Effector memory CD4-positive, alpha-beta T cell (primary cell): Measurements from ENCODE around the gene RALGAPA2.

Experiments
- DNase-seq, 3 donors: peaks; one replicate each; pipeline ENCODE4 v3.0.0-alpha.2; 2020
- H3K27ac ChIP-seq: 2 replicates; pipeline ENCODE4 v1.7.0; 2013; ENCODE audit warnings: mild to moderate bottlenecking, low read length, moderate library complexity; ENCODE audit not compliant: insufficient read depth, poor library complexity, severe bottlenecking
- H3K27me3 ChIP-seq: replicated peaks from 2 replicates; pipeline ENCODE4 v1.7.0; 2013; ENCODE audit warnings: mild to moderate bottlenecking, low read length; ENCODE audit not compliant: insufficient read depth, control insufficient read depth, poor library complexity, severe bottlenecking
- H3K36me3 ChIP-seq: 2 replicates; pipeline ENCODE4 v1.7.0; 2013; ENCODE audit warnings: mild to moderate bottlenecking, low read length, moderate library complexity; ENCODE audit not compliant: control insufficient read depth, insufficient read depth
- H3K4me1 ChIP-seq: 2 replicates; pipeline ENCODE4 v1.7.0; 2013; ENCODE audit warnings: low read length, mild to moderate bottlenecking; ENCODE audit not compliant: control insufficient read depth, insufficient read depth, poor library complexity, severe bottlenecking
- H3K4me3 ChIP-seq: 2 replicates; pipeline ENCODE4 v1.7.0; 2013; ENCODE audit warnings: low read length, low read depth, mild to moderate bottlenecking; ENCODE audit not compliant: insufficient read depth, poor library complexity, severe bottlenecking
- H3K9me3 ChIP-seq: 2 replicates; pipeline ENCODE4 v1.7.0; 2013; ENCODE audit warnings: mild to moderate bottlenecking, low read length, moderate library complexity; ENCODE audit not compliant: control insufficient read depth

Gene RALGAPA2

DNA sequence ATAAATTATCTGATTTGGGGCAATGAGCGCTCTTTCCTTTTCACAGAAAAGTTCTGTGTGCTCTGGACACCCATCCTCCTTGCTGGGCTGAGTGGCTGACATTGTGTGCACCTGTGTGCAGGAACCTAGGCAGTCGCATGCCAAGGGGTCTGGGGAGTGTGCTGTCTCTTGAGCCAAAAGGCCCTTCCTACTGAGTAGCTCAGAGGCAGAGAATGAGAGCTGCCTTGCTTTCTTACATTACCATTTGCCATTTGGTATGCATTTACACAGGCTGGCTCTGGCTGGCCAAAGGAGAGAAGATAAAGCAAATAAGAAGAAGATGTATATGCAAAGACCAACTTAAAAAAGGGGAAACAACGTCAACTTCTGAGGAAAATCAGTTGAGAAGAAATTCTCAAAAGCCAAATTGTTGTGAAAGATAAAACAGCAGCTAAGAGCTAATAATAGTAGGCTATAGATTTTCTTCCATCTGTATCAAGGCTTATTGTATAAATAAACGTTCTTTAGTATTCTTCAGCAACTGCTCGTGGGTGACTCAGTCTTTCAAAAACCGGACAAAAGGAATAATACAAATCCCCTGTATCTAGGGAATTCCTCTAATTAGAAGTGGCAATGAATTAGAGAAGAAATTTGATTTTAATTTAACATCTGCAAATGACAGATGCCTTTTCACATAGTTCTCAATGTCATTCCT is 222.6 kb downstream of the RALGAPA2 start:
- H3K4me3 ChIP-seq: no peak overlapping the region
- H3K27ac ChIP-seq: no peak overlapping the region
- no peaks in the 10 kb centered on the region for H3K27me3 ChIP-seq
- no peak for DNase-seq
- no peaks in the 10 kb centered on the region for H3K4me1 ChIP-seq
- peaks cover 11% of the 10 kb centered on the region for H3K36me3 ChIP-seq
- no peaks in the 10 kb centered on the region for H3K9me3 ChIP-seq

DNA sequence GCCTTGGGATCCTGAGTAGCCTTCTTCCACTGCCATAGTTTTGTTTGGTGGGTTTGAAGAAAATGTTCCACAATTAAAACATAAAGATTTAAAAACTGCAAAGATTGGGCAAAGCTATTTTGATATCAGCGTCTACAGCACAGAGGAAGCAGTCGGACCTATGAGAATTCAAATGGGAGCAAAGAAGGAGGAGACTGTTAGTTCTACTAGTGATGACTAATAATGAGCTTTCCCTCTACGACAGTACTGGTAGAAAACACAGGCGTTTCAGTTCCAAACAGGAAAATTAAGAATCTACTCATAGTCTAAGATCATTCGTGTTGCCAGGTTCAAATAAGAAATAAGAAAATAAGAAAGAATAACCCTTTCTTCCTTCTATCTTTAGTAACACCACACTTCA is 223.4 kb downstream of the RALGAPA2 start:
- Histone ChIP-seq H3K27ac (no peak overlapping the region), H3K9me3 (no peaks in the 10 kb centered on the region), H3K27me3 (no peaks in the 10 kb centered on the region), H3K36me3 (peaks cover 11% of the 10 kb centered on the region), H3K4me1 (no peaks in the 10 kb centered on the region), H3K4me3 (no peak overlapping the region)
- DNase-seq: no peak

- no peak overlapping the region for H3K27ac ChIP-seq
- no peak overlapping the region for H3K4me3 ChIP-seq
- no peaks in the 10 kb centered on the region for H3K4me1 ChIP-seq
- no peak for DNase-seq
- H3K36me3 ChIP-seq: peaks cover 11% of the 10 kb centered on the region
- no peaks in the 10 kb centered on the region for H3K27me3 ChIP-seq
- no peaks in the 10 kb centered on the region for H3K9me3 ChIP-seq
Measured at GRCh38 chr20:20488388-20488787, 224.1 kb downstream of the RALGAPA2 start.

DNA sequence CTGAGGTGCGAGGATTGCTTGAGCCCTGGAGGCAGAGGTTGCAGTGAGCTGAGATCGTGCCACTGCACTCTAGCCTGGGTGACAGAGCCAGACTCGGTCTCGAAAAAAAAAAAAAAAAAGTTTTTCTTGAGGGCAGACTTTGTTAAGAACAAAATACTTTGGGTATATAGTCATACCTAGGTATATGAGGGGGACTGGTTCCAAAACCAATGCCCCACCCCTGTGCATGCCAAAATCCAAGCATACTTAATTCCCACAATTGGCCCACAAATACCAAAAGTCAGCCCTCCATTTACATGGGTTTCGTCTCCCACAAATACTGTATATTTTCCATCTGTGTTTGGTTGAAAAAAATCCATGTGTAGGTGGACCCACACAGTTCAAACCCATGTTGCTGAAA is 224.6 kb downstream of the RALGAPA2 start:
- H3K9me3 ChIP-seq: no peaks in the 10 kb centered on the region
- H3K27me3 ChIP-seq: no peaks in the 10 kb centered on the region
- DNase-seq: no peak
- no peaks in the 10 kb centered on the region for H3K4me1 ChIP-seq
- H3K36me3 ChIP-seq: peaks cover 8% of the 10 kb centered on the region
- H3K27ac ChIP-seq: no peak overlapping the region
- H3K4me3 ChIP-seq: no peak overlapping the region

DNA sequence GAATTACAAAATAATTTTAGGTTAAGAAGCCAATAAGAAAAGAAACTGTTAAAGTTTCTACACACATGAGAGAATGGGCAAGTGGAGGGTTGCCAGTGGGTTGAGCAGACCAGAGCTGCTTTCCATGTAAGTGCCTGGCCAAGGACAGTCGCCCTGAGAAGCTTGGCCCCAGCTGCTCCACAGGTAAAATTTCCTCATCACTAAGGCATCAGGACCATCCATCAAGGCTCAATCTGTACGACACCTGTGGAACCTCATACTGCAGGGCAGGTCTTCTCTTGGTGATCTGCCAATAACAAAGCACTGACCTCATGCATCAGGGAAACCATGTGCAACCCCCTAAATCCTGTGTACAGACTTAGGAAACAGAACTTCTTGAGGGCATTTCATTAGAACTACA is 229.1 kb downstream of the RALGAPA2 start:
- Histone ChIP-seq H3K27ac (no peak overlapping the region), H3K36me3 (peaks cover 1% of the 10 kb centered on the region), H3K27me3 (no peaks in the 10 kb centered on the region), H3K9me3 (no peaks in the 10 kb centered on the region), H3K4me3 (no peak overlapping the region), H3K4me1 (no peaks in the 10 kb centered on the region)
- DNase-seq: no peak

DNA sequence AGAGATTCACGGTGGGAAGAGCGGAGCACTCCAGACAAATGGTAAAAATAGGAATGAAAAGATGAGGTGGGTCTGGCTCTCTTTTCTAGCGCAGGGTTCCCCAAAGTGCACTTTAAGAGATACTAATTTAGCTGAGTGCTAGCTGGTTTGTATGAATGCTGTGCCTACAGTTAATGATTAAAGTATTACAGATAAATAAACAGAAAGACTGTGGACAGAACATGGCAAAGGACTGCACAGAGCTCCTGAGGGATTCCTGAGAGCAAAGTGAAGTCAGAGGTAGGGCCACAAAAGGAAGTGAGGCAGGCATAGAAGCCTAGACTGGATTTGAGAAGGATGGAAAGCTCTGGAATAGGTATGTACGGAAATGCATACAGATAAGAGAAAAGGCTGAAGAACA is 230.0 kb downstream of the RALGAPA2 start:
- no peaks in the 10 kb centered on the region for H3K36me3 ChIP-seq
- no peaks in the 10 kb centered on the region for H3K4me1 ChIP-seq
- no peak for DNase-seq
- no peaks in the 10 kb centered on the region for H3K27me3 ChIP-seq
- no peaks in the 10 kb centered on the region for H3K9me3 ChIP-seq
- H3K4me3 ChIP-seq: no peak overlapping the region
- H3K27ac ChIP-seq: no peak overlapping the region

DNA sequence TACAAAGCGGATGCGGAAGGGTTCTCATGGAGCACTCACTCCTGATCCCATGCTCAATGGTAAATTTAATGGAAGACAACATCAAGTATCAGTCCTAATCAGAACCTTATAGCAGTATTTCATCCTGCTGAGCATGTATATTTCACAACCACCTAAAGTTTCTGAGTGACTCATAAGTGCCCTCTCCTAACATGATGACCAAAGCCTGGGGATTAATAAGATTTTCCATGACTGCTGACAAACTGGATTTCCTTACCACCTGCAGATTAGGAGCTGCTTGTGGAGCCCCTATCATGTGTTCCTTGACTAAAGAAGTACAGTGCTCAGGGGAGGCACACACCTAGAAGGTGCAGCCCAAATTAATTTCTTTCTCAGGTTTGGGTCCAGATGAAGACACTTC is 231.8 kb downstream of the RALGAPA2 start:
- H3K36me3 ChIP-seq: no peaks in the 10 kb centered on the region
- no peak overlapping the region for H3K27ac ChIP-seq
- H3K4me3 ChIP-seq: no peak overlapping the region
- DNase-seq: no peak
- H3K27me3 ChIP-seq: no peaks in the 10 kb centered on the region
- no peaks in the 10 kb centered on the region for H3K9me3 ChIP-seq
- H3K4me1 ChIP-seq: no peaks in the 10 kb centered on the region

DNA sequence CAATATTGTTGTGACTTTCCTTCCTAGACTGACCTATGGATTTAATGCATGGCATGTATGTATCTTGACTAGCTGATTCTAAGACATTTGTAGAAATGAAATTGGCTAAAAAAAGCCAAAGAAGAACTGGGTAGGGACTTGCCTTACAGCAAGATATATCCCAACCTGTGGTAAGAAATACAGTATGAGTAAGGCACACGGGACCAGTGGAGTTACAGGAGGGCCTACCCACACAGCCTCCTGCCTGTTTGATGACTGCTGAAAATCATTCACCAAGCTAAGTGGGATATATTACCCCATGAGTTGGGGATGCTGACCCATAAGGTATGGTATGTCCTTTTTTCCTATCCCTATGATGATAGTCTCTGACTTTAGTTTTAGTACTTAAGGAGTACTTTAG is 232.3 kb downstream of the RALGAPA2 start:
- no peaks in the 10 kb centered on the region for H3K9me3 ChIP-seq
- H3K27me3 ChIP-seq: no peaks in the 10 kb centered on the region
- no peak overlapping the region for H3K27ac ChIP-seq
- H3K36me3 ChIP-seq: no peaks in the 10 kb centered on the region
- no peak for DNase-seq
- H3K4me3 ChIP-seq: no peak overlapping the region
- no peaks in the 10 kb centered on the region for H3K4me1 ChIP-seq

GRCh38 chr20:20477444-20478041 is 234.9 kb downstream of the RALGAPA2 start:
- Histone ChIP-seq H3K4me3 (no peak overlapping the region), H3K9me3 (no peaks in the 10 kb centered on the region), H3K4me1 (no peaks in the 10 kb centered on the region), H3K27ac (no peak overlapping the region), H3K36me3 (no peaks in the 10 kb centered on the region), H3K27me3 (no peaks in the 10 kb centered on the region)
- no peak for DNase-seq

- no peaks in the 10 kb centered on the region for H3K9me3 ChIP-seq
- no peaks in the 10 kb centered on the region for H3K27me3 ChIP-seq
- H3K4me3 ChIP-seq: no peak overlapping the region
- H3K4me1 ChIP-seq: no peaks in the 10 kb centered on the region
- DNase-seq: no peak
- no peaks in the 10 kb centered on the region for H3K36me3 ChIP-seq
- H3K27ac ChIP-seq: no peak overlapping the region
Measured at GRCh38 chr20:20476504-20476903, 235.9 kb downstream of the RALGAPA2 start.
